OCI-LY1 (cell line): ENCODE measurements around the gene SFXN1.

Experiments used
- EZH2 ChIP-seq: fragments of 200-600 bp; sonication (generic), shearing (Covaris generic); IDR thresholded peaks from 2 replicates; pipeline ENCODE4 v1.8.0; 2017; ENCODE audit warnings: borderline replicate concordance, mixed run types, mild to moderate bottlenecking, antibody characterized with exemption, low read length, moderate library complexity, mixed read lengths
- TF ChIP-seq, protein P1 (sequence below): fragments of 200-600 bp; sonication (generic), shearing (Covaris generic); IDR thresholded peaks from 2 replicates; pipeline ENCODE4 v1.5.1; 2017; ENCODE audit warnings: mild to moderate bottlenecking, antibody characterized with exemption, low read length, moderate library complexity, mixed read lengths

- TF ChIP-seq, protein P1, sequence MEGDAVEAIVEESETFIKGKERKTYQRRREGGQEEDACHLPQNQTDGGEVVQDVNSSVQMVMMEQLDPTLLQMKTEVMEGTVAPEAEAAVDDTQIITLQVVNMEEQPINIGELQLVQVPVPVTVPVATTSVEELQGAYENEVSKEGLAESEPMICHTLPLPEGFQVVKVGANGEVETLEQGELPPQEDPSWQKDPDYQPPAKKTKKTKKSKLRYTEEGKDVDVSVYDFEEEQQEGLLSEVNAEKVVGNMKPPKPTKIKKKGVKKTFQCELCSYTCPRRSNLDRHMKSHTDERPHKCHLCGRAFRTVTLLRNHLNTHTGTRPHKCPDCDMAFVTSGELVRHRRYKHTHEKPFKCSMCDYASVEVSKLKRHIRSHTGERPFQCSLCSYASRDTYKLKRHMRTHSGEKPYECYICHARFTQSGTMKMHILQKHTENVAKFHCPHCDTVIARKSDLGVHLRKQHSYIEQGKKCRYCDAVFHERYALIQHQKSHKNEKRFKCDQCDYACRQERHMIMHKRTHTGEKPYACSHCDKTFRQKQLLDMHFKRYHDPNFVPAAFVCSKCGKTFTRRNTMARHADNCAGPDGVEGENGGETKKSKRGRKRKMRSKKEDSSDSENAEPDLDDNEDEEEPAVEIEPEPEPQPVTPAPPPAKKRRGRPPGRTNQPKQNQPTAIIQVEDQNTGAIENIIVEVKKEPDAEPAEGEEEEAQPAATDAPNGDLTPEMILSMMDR: no peak
- TF ChIP-seq EZH2: no peak
Observed at GRCh38 chr5:175472378-175472777, 6.0 kb upstream of the SFXN1 start.
